ENCODE results near the gene MAD1L1. TPM values are rescaled to one million over a fixed set of nuclear protein-coding genes. Genes with fewer than 3 reads are reported as not detected.

MAD1L1 gene
- total and polyA plus RNA-seq, 2 donors (not counting 3 experiments of a cell fraction or from before 2014, with no cell fraction given) = 34.1 to 42.3 TPM

DNA sequence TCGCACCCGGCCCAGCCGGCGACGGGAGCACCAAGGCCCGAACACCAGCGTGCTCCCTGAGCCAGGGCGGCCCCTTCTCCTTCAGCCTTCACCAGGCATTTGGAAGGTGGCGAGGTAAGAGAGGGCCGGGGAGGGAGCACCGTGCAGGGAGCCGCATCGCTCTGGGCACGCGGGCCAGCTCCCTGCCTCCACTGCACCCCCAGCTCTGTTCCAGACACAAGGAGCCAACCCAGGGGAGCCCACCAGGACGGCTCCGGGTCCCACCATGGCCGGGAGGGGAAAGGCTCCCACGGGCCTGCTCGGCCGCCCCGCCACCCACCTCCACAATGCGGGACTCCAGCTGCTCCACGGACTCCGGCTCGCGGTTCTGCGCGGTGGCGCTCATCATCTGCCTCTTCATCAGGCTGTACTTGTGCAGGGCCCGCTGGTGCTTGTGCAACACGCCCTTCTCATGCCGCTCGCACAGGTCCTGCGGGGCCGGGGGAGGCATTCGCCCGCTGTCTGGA is 24.4 kb upstream of the MAD1L1 start:
- intact Hi-C loops (cut with micrococcal nuclease) (no loop called here), dilution Hi-C loops (cut with MboI; ENCODE audit: extremely low pct_ligation_motif_present, low sequenced_read_pairs) (no loop called here)
- Histone ChIP-seq H3K9ac (replicated peaks; ENCODE audit: extremely low read depth, insufficient read depth, low read length) (no peak overlapping the region), H3K27ac (ENCODE audit: insufficient read depth, low read depth, low read length) (no peak overlapping the region), H3K36me3 (ENCODE audit: control insufficient read depth in 2 of 2, extremely low read depth in 1 of 2, insufficient read depth in 2 of 2, low read length in 2 of 2) (peaks cover 0 to 12% of the 10 kb centered on the region in 2 experiments), H3K9me3 (replicated peaks; ENCODE audit: control insufficient read depth, insufficient read depth, low read length) (no peaks in the 10 kb centered on the region), H3K9me1 (replicated peaks; ENCODE audit: control insufficient read depth, extremely low read depth, insufficient read depth, low read length) (no peaks in the 10 kb centered on the region), H3K27me3 (ENCODE audit: control insufficient read depth in 2 of 2, insufficient read depth in 2 of 2, low read length in 2 of 2) (no peaks in the 10 kb centered on the region), H2AFZ (ENCODE audit: low read depth, low read length) (no peak overlapping the region), H3K79me2 (ENCODE audit: control insufficient read depth, insufficient read depth, low read length) (no peaks in the 10 kb centered on the region), H3K4me1 (ENCODE audit: control insufficient read depth, extremely low read depth, insufficient read depth, low read length) (no peaks in the 10 kb centered on the region), H3K4me3 (replicated peaks in 1 of 3; ENCODE audit: insufficient read depth in 1 of 3, low read depth in 1 of 3, low read length in 3 of 3) (no peak overlapping the region), H4K20me1 (replicated peaks; ENCODE audit: control insufficient read depth, extremely low read depth, insufficient read depth, low read length) (no peaks in the 10 kb centered on the region), H3K4me2 (ENCODE audit: insufficient read depth, low read length) (no peak overlapping the region)
- CTCF ChIA-PET = interaction anchor here (0.8 to 1.7 kb wide), 2 partner anchors 8 to 91 kb away, joined by 3 to 5 read pairs; no protein-coding TSS in a partner anchor
- DNase-seq (ENCODE audit: low read depth, low spot score) (no peak), FAIRE-seq (no peak)
- POLR2A ChIA-PET = no interaction called here
- TF ChIP-seq EZH2 (IDR thresholded peaks at IDR 0.05; ENCODE audit: borderline replicate concordance, low read depth, low read length, severe bottlenecking) (no peak), FOS (IDR thresholded peaks at IDR 0.05; ENCODE audit: borderline replicate concordance, insufficient read depth, low read length) (no peak), POLR2AphosphoS5 (IDR thresholded peaks at IDR 0.05; ENCODE audit: insufficient read depth, low read depth, low read length) (no peak), MYC (IDR thresholded peaks at IDR 0.05; ENCODE audit: low read depth, low read length) (no peak), POLR2A (IDR thresholded peaks at IDR 0.05; ENCODE audit: low read depth, low read length) (no peak), GATA2 (IDR thresholded peaks at IDR 0.05; ENCODE audit: insufficient read depth, insufficient read length, low read depth, low read length) (no peak), JUN (IDR thresholded peaks at IDR 0.05; ENCODE audit: borderline replicate concordance, insufficient read depth, insufficient read length, low read depth) (no peak)
- TF ChIP-seq, protein P1, sequence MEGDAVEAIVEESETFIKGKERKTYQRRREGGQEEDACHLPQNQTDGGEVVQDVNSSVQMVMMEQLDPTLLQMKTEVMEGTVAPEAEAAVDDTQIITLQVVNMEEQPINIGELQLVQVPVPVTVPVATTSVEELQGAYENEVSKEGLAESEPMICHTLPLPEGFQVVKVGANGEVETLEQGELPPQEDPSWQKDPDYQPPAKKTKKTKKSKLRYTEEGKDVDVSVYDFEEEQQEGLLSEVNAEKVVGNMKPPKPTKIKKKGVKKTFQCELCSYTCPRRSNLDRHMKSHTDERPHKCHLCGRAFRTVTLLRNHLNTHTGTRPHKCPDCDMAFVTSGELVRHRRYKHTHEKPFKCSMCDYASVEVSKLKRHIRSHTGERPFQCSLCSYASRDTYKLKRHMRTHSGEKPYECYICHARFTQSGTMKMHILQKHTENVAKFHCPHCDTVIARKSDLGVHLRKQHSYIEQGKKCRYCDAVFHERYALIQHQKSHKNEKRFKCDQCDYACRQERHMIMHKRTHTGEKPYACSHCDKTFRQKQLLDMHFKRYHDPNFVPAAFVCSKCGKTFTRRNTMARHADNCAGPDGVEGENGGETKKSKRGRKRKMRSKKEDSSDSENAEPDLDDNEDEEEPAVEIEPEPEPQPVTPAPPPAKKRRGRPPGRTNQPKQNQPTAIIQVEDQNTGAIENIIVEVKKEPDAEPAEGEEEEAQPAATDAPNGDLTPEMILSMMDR (IDR thresholded peaks at IDR 0.05; ENCODE audit: extremely low read depth in 1 of 2, insufficient read depth in 1 of 2, low read depth in 1 of 2, low read length in 2 of 2) = no peak
- TF ChIP-seq, protein P2, sequence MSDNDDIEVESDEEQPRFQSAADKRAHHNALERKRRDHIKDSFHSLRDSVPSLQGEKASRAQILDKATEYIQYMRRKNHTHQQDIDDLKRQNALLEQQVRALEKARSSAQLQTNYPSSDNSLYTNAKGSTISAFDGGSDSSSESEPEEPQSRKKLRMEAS (IDR thresholded peaks at IDR 0.05; ENCODE audit: insufficient read depth, insufficient read length) = no peak
- no TSS peak for BruUV-seq (replicated peaks)
